ENCODE results near the gene PROKR2. TPM values are rescaled to one million over a fixed set of nuclear protein-coding genes. Genes with fewer than 3 reads are reported as not detected.

Gene PROKR2
- total RNA-seq, 1 experiment from 2014 or later, result not detected

- ChIA-PET CTCF (no interaction called here), POLR2A (ENCODE audit: unreplicated experiment) (no interaction called here)
- Histone ChIP-seq H3K9me3 (ENCODE audit: insufficient read depth, low read depth) (0 out of 2 replicates have a peak, but pooled peaks cover 7% of the 10 kb centered on the region), H3K9me2 (ENCODE audit: insufficient read depth) (no peaks in the 10 kb centered on the region), H3K4me2 (no peak overlapping the region), H4K20me1 (ENCODE audit: insufficient read depth) (no peaks in the 10 kb centered on the region), H2AFZ (no peak overlapping the region), H3K27ac (no peak overlapping the region), H3K4me3 (no peak overlapping the region), H3K27me3 (ENCODE audit: insufficient read depth, low read depth) (peaks cover 59% of the 10 kb centered on the region), H3K79me2 (ENCODE audit: low read depth) (no peaks in the 10 kb centered on the region), H3K4me1 (replicated peaks; ENCODE audit: insufficient read depth) (no peaks in the 10 kb centered on the region), H3K36me3 (ENCODE audit: low read depth) (no peaks in the 10 kb centered on the region), H3F3A (ENCODE audit: insufficient read depth, low read depth) (no peaks in the 10 kb centered on the region)
- TF ChIP-seq CTCF (conservative IDR thresholded peaks at IDR 0.05) (no peak), EZH2 (IDR thresholded peaks at IDR 0.05; ENCODE audit: low read depth) (no peak)
- intact Hi-C loops (cut with micrococcal nuclease; ENCODE audit: unreplicated experiment), result no loop called here
- no peak for DNase-seq
- BruUV-seq (replicated peaks), result no TSS peak
Measured at GRCh38 chr20:5282561-5282960, 34.2 kb downstream of the PROKR2 start.

GRCh38 chr20:5279661-5280060 lies 37.1 kb downstream of the PROKR2 start:
- H3K4me2 ChIP-seq, result no peak overlapping the region
- POLR2A ChIA-PET (ENCODE audit: unreplicated experiment), result no interaction called here
- no peaks in the 10 kb centered on the region for H3K79me2 ChIP-seq (ENCODE audit: low read depth)
- no peaks in the 10 kb centered on the region for H3K36me3 ChIP-seq (ENCODE audit: low read depth)
- 0 out of 2 replicates have a peak, but pooled peaks cover 7% of the 10 kb centered on the region for H3K9me3 ChIP-seq (ENCODE audit: insufficient read depth, low read depth)
- no peak overlapping the region for H3K4me3 ChIP-seq
- no peak overlapping the region for H2AFZ ChIP-seq
- CTCF ChIA-PET, result no interaction called here
- H3F3A ChIP-seq (ENCODE audit: insufficient read depth, low read depth), result no peaks in the 10 kb centered on the region
- TF ChIP-seq EZH2 (IDR thresholded peaks at IDR 0.05; ENCODE audit: low read depth), result no peak
- no peak for TF ChIP-seq CTCF (conservative IDR thresholded peaks at IDR 0.05)
- no peaks in the 10 kb centered on the region for H4K20me1 ChIP-seq (ENCODE audit: insufficient read depth)
- H3K4me1 ChIP-seq (replicated peaks; ENCODE audit: insufficient read depth), result no peaks in the 10 kb centered on the region
- H3K9me2 ChIP-seq (ENCODE audit: insufficient read depth), result no peaks in the 10 kb centered on the region
- no peak for DNase-seq
- intact Hi-C loops (cut with micrococcal nuclease; ENCODE audit: unreplicated experiment), result no loop called here
- peaks cover 57% of the 10 kb centered on the region for H3K27me3 ChIP-seq (ENCODE audit: insufficient read depth, low read depth)
- no TSS peak for BruUV-seq (replicated peaks)
- no peak overlapping the region for H3K27ac ChIP-seq

GRCh38 chr20:5272268-5272667 lies 44.5 kb downstream of the PROKR2 start:
- Histone ChIP-seq H3K79me2 (ENCODE audit: low read depth) (no peaks in the 10 kb centered on the region), H3K9me3 (ENCODE audit: insufficient read depth, low read depth) (no peaks in the 10 kb centered on the region), H3K27me3 (ENCODE audit: insufficient read depth, low read depth) (peaks cover 74% of the 10 kb centered on the region), H3K4me3 (no peak overlapping the region), H3K9me2 (ENCODE audit: insufficient read depth) (no peaks in the 10 kb centered on the region), H4K20me1 (ENCODE audit: insufficient read depth) (no peaks in the 10 kb centered on the region), H2AFZ (no peak overlapping the region), H3F3A (ENCODE audit: insufficient read depth, low read depth) (no peaks in the 10 kb centered on the region), H3K4me1 (replicated peaks; ENCODE audit: insufficient read depth) (0 out of 2 replicates have a peak, but pooled peaks cover 6% of the 10 kb centered on the region), H3K27ac (no peak overlapping the region), H3K36me3 (ENCODE audit: low read depth) (no peaks in the 10 kb centered on the region), H3K4me2 (no peak overlapping the region)
- POLR2A ChIA-PET (ENCODE audit: unreplicated experiment), result no interaction called here
- TF ChIP-seq EZH2 (IDR thresholded peaks at IDR 0.05; ENCODE audit: low read depth), result no peak
- TF ChIP-seq CTCF (conservative IDR thresholded peaks at IDR 0.05), result no peak
- no peak for DNase-seq
- BruUV-seq (replicated peaks), result no TSS peak
- intact Hi-C loops (cut with micrococcal nuclease; ENCODE audit: unreplicated experiment), result no loop called here
- CTCF ChIA-PET, result no interaction called here

Data from PC-9 (cell line).